ENCODE data around the gene UNC5A.

- TF ChIP-seq NKRF (conservative IDR thresholded peaks at IDR 0.05) (no peak), CHD2 (IDR thresholded peaks at IDR 0.05; ENCODE audit: borderline replicate concordance, low read depth, low read length) (no peak), HSF1 (IDR thresholded peaks at IDR 0.05; ENCODE audit: low read depth, low read length) (no peak)
Observed at GRCh38 chr5:176788091-176788490, 22.3 kb upstream of the UNC5A start.

All from GM12878 (cell line).